HL-60 (cell line): ENCODE results near the gene LINS1.

Experiments
- CTCF ChIP-seq: IDR thresholded peaks from one replicate; pipeline ENCODE4 v1.5.1; 2011; ENCODE audit warnings: low read length, control low read depth, inconsistent platforms; ENCODE audit not compliant: insufficient read depth
- POLR2AphosphoS5 ChIP-seq: IDR thresholded peaks from 2 replicates; pipeline ENCODE4 v1.6.1; 2012; ENCODE audit warnings: low read depth

GRCh38 chr15:100560323-100560722 lies 41.7 kb downstream of the LINS1 start:
- no peak for TF ChIP-seq CTCF
- TF ChIP-seq POLR2AphosphoS5 = no peak
